Naive thymus-derived CD8-positive, alpha-beta T cell (primary cell): ENCODE data around the gene ATP2B3. TPM values are rescaled to one million over a fixed set of nuclear protein-coding genes. Genes with fewer than 3 reads are reported as not detected.

Source experiments
- ATAC-seq, 2 donors: fragments of 150-1000 bp; cut with Tn5 transposase in 1 of 2; sonication (Bioruptor Pico), chemical (Tn5 transposase) in 1 of 2; 1 replicate in 1 of 2; 2 replicates in 1 of 2; pipeline ENCODE4 v1.10.0; 2021; ENCODE audit warnings: mild to moderate bottlenecking in 2 of 2, moderate library complexity in 2 of 2
- POLR2A ChIA-PET: fragments of 350-600 bp; sonication (Branson Sonifier 250); formaldehyde crosslinking; loops from one replicate; lab custom pipeline; 2021; ENCODE audit warnings: antibody characterized with exemption; lab: Charles Lee
- DNase-seq, 10 donors: peaks; one replicate each; pipeline versions ENCODE4 v3.0.0 to v3.0.0-alpha.2; 2020 to 2022
- H3K27ac Mint-ChIP-seq, 10 donors: one replicate each; pipeline ENCODE4 v1.8.0; 2020 to 2022; ENCODE audit warnings: mild to moderate bottlenecking in 10 of 10, mixed read lengths in 10 of 10, moderate library complexity in 4 of 10, inconsistent platforms in 1 of 10
- H3K27me3 Mint-ChIP-seq, 5 donors: one replicate each; pipeline ENCODE4 v1.8.0; 2021 to 2022; ENCODE audit warnings: mixed read lengths in 5 of 5
- H3K36me3 Mint-ChIP-seq, 3 donors: one replicate each; pipeline ENCODE4 v1.8.0; 2020 to 2022; ENCODE audit warnings: mixed read lengths in 3 of 3, mild to moderate bottlenecking in 2 of 3, inconsistent platforms in 1 of 3
- H3K4me1 Mint-ChIP-seq, 4 donors: one replicate each; pipeline ENCODE4 v1.8.0; 2021 to 2022; ENCODE audit warnings: mixed read lengths in 4 of 4
- H3K4me3 Mint-ChIP-seq, 10 donors: one replicate each; pipeline ENCODE4 v1.8.0; 2020 to 2022; ENCODE audit warnings: mild to moderate bottlenecking in 10 of 10, mixed read lengths in 10 of 10, moderate library complexity in 6 of 10, inconsistent platforms in 1 of 10
- H3K9me3 Mint-ChIP-seq, 9 donors: one replicate each; pipeline ENCODE4 v1.8.0; 2020 to 2022; ENCODE audit warnings: mixed read lengths in 9 of 9, mild to moderate bottlenecking in 3 of 9, inconsistent platforms in 1 of 9, moderate library complexity in 1 of 9
- polyA plus RNA-seq, 3 donors: library from polyadenylated mRNA; unstranded; fragments of 300-500 nt; fragmentation: Illumina TruSeq; gene quantifications; one replicate each; pipeline ENCODE4 v1.2.3, GENCODE V29; 2021
- total RNA-seq, 8 experiments: library from RNA in 2 of 8; stranded (reverse) in 2 of 8; gene quantifications; one replicate each; pipeline ENCODE4 v1.2.3 and lab custom pipeline; 2021 to 2026

The ATP2B3 gene
- total and polyA plus RNA-seq, 5 experiments from 2014 or later = not detected

GRCh38 chrX:153624196-153625091 is 107.0 kb downstream of the ATP2B3 start:
- POLR2A ChIA-PET = no interaction called here
- H3K4me1 Mint-ChIP-seq = no peaks in the 10 kb centered on the region
- no peak overlapping the region for H3K27ac Mint-ChIP-seq
- no peak overlapping the region for H3K4me3 Mint-ChIP-seq
- DNase-seq (peak in 1 of 10 donors; percentile 18), ATAC-seq (no peak)
- H3K27me3 Mint-ChIP-seq = no peaks in the 10 kb centered on the region
- peaks cover 0 to 3% (median 0%) of the 10 kb centered on the region in 9 donors for H3K9me3 Mint-ChIP-seq
- no peaks in the 10 kb centered on the region for H3K36me3 Mint-ChIP-seq

GRCh38 chrX:153625271-153626024 is 108.0 kb downstream of the ATP2B3 start:
- Mint-ChIP-seq H3K27ac (no peak overlapping the region), H3K27me3 (no peaks in the 10 kb centered on the region), H3K9me3 (peaks cover 0 to 5% (median 0%) of the 10 kb centered on the region in 9 donors), H3K4me1 (no peaks in the 10 kb centered on the region), H3K4me3 (no peak overlapping the region), H3K36me3 (no peaks in the 10 kb centered on the region)
- POLR2A ChIA-PET = no interaction called here
- peak in 1 of 10 donors; percentile 6 for DNase-seq
- ATAC-seq = no peak

- POLR2A ChIA-PET = no interaction called here
- ATAC-seq = no peak
- Mint-ChIP-seq H3K27me3 (peaks cover 0 to 3% (median 0%) of the 10 kb centered on the region in 5 donors), H3K4me3 (no peak overlapping the region), H3K4me1 (no peaks in the 10 kb centered on the region), H3K9me3 (peaks cover 0 to 10% (median 3%) of the 10 kb centered on the region in 9 donors), H3K27ac (no peak overlapping the region), H3K36me3 (peaks cover 0 to 3% (median 0%) of the 10 kb centered on the region in 3 donors)
- DNase-seq = peak in 1 of 10 donors; percentile 10
Measured at GRCh38 chrX:153626025-153626633, 108.7 kb downstream of the ATP2B3 start.

GRCh38 chrX:153626863-153627674 is 109.6 kb downstream of the ATP2B3 start:
- POLR2A ChIA-PET = no interaction called here
- peaks cover 0 to 3% (median 0%) of the 10 kb centered on the region in 5 donors for H3K27me3 Mint-ChIP-seq
- DNase-seq (peak in 1 of 10 donors; percentile 4), ATAC-seq (no peak)
- H3K36me3 Mint-ChIP-seq = peaks cover 0 to 6% (median 0%) of the 10 kb centered on the region in 3 donors
- H3K4me3 Mint-ChIP-seq = no peak overlapping the region
- peaks cover 0 to 15% (median 5%) of the 10 kb centered on the region in 9 donors for H3K9me3 Mint-ChIP-seq
- no peak overlapping the region for H3K27ac Mint-ChIP-seq
- H3K4me1 Mint-ChIP-seq = no peaks in the 10 kb centered on the region

- no peak for ATAC-seq
- Mint-ChIP-seq H3K4me1 (no peaks in the 10 kb centered on the region), H3K27ac (no peak overlapping the region), H3K27me3 (peaks cover 0 to 3% (median 0%) of the 10 kb centered on the region in 5 donors), H3K9me3 (peaks cover 0 to 15% (median 5%) of the 10 kb centered on the region in 9 donors), H3K4me3 (no peak overlapping the region), H3K36me3 (peaks cover 0 to 6% (median 0%) of the 10 kb centered on the region in 3 donors)
- peak in 1 of 10 donors; percentile 2 for DNase-seq
- POLR2A ChIA-PET = no interaction called here
Measured at GRCh38 chrX:153627675-153628111, 110.3 kb downstream of the ATP2B3 start.

- Mint-ChIP-seq H3K36me3 (peaks cover 0 to 6% (median 0%) of the 10 kb centered on the region in 3 donors), H3K4me3 (no peak overlapping the region), H3K9me3 (peaks cover 0 to 15% (median 5%) of the 10 kb centered on the region in 9 donors), H3K4me1 (no peaks in the 10 kb centered on the region), H3K27me3 (peaks cover 0 to 3% (median 0%) of the 10 kb centered on the region in 5 donors), H3K27ac (no peak overlapping the region)
- POLR2A ChIA-PET = no interaction called here
- ATAC-seq (no peak), DNase-seq (no peak)
Measured at GRCh38 chrX:153628129-153628528, 110.7 kb downstream of the ATP2B3 start.

- POLR2A ChIA-PET = no interaction called here
- Mint-ChIP-seq H3K4me3 (no peak overlapping the region), H3K9me3 (peaks cover 0 to 15% (median 5%) of the 10 kb centered on the region in 9 donors), H3K27ac (no peak overlapping the region), H3K4me1 (no peaks in the 10 kb centered on the region), H3K27me3 (peaks cover 0 to 3% (median 0%) of the 10 kb centered on the region in 5 donors), H3K36me3 (peaks cover 0 to 6% (median 0%) of the 10 kb centered on the region in 3 donors)
- ATAC-seq = no peak
- no peak for DNase-seq
Measured at GRCh38 chrX:153628665-153629064, 111.2 kb downstream of the ATP2B3 start.

GRCh38 chrX:153631346-153631745 is 113.9 kb downstream of the ATP2B3 start:
- Mint-ChIP-seq H3K36me3 (peaks cover 0 to 6% (median 0%) of the 10 kb centered on the region in 3 donors), H3K4me3 (no peak overlapping the region), H3K9me3 (peaks cover 0 to 15% (median 5%) of the 10 kb centered on the region in 9 donors), H3K27me3 (peaks cover 0 to 10% (median 2%) of the 10 kb centered on the region in 5 donors), H3K4me1 (no peaks in the 10 kb centered on the region), H3K27ac (no peak overlapping the region)
- ATAC-seq = no peak
- no peak for DNase-seq
- POLR2A ChIA-PET = no interaction called here

GRCh38 chrX:153631907-153632594 is 114.6 kb downstream of the ATP2B3 start:
- ATAC-seq (no peak), DNase-seq (no peak)
- peaks cover 0 to 6% (median 0%) of the 10 kb centered on the region in 3 donors for H3K36me3 Mint-ChIP-seq
- H3K4me3 Mint-ChIP-seq = no peak overlapping the region
- no peaks in the 10 kb centered on the region for H3K4me1 Mint-ChIP-seq
- POLR2A ChIA-PET = no interaction called here
- peaks cover 0 to 15% (median 5%) of the 10 kb centered on the region in 9 donors for H3K9me3 Mint-ChIP-seq
- no peak overlapping the region for H3K27ac Mint-ChIP-seq
- peaks cover 0 to 10% (median 2%) of the 10 kb centered on the region in 5 donors for H3K27me3 Mint-ChIP-seq
